Ovary (tissue), 9 donors: ENCODE measurements around the gene NKX2-2. TPM values are rescaled to one million over a fixed set of nuclear protein-coding genes. Genes with fewer than 3 reads are reported as not detected.

Source experiments
- DNase-seq, 5 donors: peaks; one replicate each; pipeline ENCODE4 v3.0.0-alpha.2; 2019 to 2020
- H3K27ac ChIP-seq, 2 donors: fragments of 200-600 bp; one replicate each; pipeline versions ENCODE4 v1.5.1 to v1.8.0; 2019 to 2022
- H3K27me3 ChIP-seq: fragments of 200-600 bp; one replicate; pipeline ENCODE4 v1.8.0; 2022
- H3K36me3 ChIP-seq: fragments of 200-600 bp; sonication (generic); one replicate; pipeline ENCODE4 v1.5.1; 2019
- H3K4me1 ChIP-seq: one replicate; pipeline ENCODE4 v1.8.1; 2013; ENCODE audit warnings: mild to moderate bottlenecking, moderate library complexity; ENCODE audit not compliant: insufficient read depth
- H3K4me3 ChIP-seq: fragments of 200-600 bp; sonication (generic); one replicate; pipeline ENCODE4 v1.5.1; 2017
- H3K9me3 ChIP-seq, 2 donors: fragments of 200-600 bp in 1 of 2; sonication (generic) in 1 of 2; one replicate each; pipeline versions ENCODE4 v1.5.1 to v1.8.1; 2013 to 2019; ENCODE audit warnings: mild to moderate bottlenecking in 1 of 2, moderate library complexity in 1 of 2
- EP300 ChIP-seq: sonication (generic); formaldehyde crosslinking; IDR thresholded peaks from one replicate; pipeline ENCODE4 v1.6.1; 2017; ENCODE audit warnings: antibody characterized with exemption
- POLR2A ChIP-seq: fragments of 450-650 bp; IDR thresholded peaks from one replicate; pipeline ENCODE4 v1.6.1; 2017; ENCODE audit warnings: antibody characterized with exemption, mild to moderate bottlenecking, moderate library complexity
- WGBS, 3 donors: extraction: QIAGEN DNeasy Blood & Tissue Kit in 1 of 3; methylation state at CpG; one replicate each; pipeline versions ENCODE4 v1.1.5 to v1.1.7; 2013 to 2017; 5-methylcytosine and 5-hydroxymethylcytosine counted together
- intact Hi-C, 4 donors: fragments of 100-400 bp; cut with DNase I; formaldehyde crosslinking; loops; one replicate each; pipeline versions ENCODE4 v1.11.0 to v1.15.1; 2022 to 2023
- polyA plus RNA-seq, 2 donors: library from polyadenylated mRNA; stranded (reverse); fragments of 200-250 nt in 1 of 2; fragments of 350-450 nt in 1 of 2; fragmentation: Illumina TruSeq in 1 of 2; extraction: RNeasy Lipid Tissue Mini Kit (QIAGEN cat#74804) in 1 of 2; gene quantifications; one replicate each; pipeline ENCODE4 v1.2.3, GENCODE V29; 2013 to 2014
- total RNA-seq, 7 donors: library from RNA; depleted of rRNA in 2 of 7; stranded (reverse); fragments of >200 nt in 2 of 7; fragmentation: NEBNext Ultra II Directional in 3 of 7; extraction: Animal tissue kit (Norgen Biotek cat#: 25700) in 3 of 7; gene quantifications; one replicate each; pipeline versions ENCODE4 v1.1.0 to v1.2.4, GENCODE V29; 2016 to 2023
- TF ChIP-seq, protein P1 (sequence below), 3 donors: fragments of 450-650 bp in 2 of 3; fragments of 200-600 bp in 1 of 3; IDR thresholded peaks; one replicate each; pipeline versions ENCODE4 v1.5.1 to v1.8.0; 2016 to 2022; ENCODE audit warnings: antibody characterized with exemption in 3 of 3, mild to moderate bottlenecking in 1 of 3
- donor health status: DM: no; HTN: no; CAD: no; lungs with moderate emphysema.
- donor health status: DM: no; HTN: no; CAD: no.
- donor health status: Bipolar disorder and iron deficiency.
- donor health status: DM: yes; HTN: yes; CAD: no.
- donor health status: DM: no; HTN: no; CAD: no.
- donor health status: DM: yes; HTN: yes; CAD: no.

NKX2-2 gene
- total and polyA plus RNA-seq, 9 donors, result not detected

DNA sequence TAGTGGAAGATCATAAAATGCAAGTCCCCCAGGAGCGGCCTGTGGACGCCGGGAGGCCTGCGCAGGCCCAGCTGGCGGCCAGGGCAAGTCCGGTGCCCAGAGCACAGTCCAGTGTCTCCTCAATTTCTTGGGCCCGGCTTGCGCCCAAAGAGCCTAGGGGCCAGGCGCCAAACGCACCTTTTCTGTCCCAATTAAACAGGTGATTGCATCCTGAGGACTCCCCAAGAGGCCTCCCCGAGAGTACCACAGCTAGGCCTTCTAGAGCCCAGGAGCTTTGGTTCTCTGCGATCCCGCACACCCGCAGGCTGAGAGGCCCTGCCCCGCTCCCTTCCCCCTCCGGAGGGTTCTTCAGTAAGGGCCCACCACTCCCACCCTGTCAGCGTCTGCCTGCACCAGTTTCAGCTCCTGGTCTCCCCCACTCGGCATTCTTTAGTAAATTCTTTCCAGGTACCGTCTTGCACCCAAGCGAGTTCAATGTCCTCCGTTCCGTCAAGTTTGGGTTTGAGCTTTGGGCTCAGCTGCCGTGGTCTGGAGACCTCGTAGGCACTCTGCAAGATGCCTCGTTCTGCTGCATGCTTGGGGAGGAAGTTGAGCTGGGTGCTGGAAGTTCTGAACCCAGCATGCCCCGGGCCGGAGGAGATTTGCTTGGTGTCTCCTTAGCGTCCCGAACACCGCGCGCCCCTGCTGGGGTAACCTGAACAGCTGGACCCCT is 3.9 kb upstream of the NKX2-2 start:
- WGBS, 3 donors, result 3 to 4% (median 4%) methylated on average over 32 of the region's 32 CpGs
- DNase-seq, result no peak
- Histone ChIP-seq H3K27ac (no peak overlapping the region), H3K27me3 (no peaks in the 10 kb centered on the region), H3K4me3 (no peak overlapping the region), H3K36me3 (no peaks in the 10 kb centered on the region), H3K9me3 (no peaks in the 10 kb centered on the region), H3K4me1 (peaks cover 2% of the 10 kb centered on the region)
- intact Hi-C loops, result no loop called here
- no peak for TF ChIP-seq POLR2A
- TF ChIP-seq EP300, result no peak
- TF ChIP-seq, protein P1, sequence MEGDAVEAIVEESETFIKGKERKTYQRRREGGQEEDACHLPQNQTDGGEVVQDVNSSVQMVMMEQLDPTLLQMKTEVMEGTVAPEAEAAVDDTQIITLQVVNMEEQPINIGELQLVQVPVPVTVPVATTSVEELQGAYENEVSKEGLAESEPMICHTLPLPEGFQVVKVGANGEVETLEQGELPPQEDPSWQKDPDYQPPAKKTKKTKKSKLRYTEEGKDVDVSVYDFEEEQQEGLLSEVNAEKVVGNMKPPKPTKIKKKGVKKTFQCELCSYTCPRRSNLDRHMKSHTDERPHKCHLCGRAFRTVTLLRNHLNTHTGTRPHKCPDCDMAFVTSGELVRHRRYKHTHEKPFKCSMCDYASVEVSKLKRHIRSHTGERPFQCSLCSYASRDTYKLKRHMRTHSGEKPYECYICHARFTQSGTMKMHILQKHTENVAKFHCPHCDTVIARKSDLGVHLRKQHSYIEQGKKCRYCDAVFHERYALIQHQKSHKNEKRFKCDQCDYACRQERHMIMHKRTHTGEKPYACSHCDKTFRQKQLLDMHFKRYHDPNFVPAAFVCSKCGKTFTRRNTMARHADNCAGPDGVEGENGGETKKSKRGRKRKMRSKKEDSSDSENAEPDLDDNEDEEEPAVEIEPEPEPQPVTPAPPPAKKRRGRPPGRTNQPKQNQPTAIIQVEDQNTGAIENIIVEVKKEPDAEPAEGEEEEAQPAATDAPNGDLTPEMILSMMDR (IDR thresholded peaks at IDR 0.05), result no peak

DNA sequence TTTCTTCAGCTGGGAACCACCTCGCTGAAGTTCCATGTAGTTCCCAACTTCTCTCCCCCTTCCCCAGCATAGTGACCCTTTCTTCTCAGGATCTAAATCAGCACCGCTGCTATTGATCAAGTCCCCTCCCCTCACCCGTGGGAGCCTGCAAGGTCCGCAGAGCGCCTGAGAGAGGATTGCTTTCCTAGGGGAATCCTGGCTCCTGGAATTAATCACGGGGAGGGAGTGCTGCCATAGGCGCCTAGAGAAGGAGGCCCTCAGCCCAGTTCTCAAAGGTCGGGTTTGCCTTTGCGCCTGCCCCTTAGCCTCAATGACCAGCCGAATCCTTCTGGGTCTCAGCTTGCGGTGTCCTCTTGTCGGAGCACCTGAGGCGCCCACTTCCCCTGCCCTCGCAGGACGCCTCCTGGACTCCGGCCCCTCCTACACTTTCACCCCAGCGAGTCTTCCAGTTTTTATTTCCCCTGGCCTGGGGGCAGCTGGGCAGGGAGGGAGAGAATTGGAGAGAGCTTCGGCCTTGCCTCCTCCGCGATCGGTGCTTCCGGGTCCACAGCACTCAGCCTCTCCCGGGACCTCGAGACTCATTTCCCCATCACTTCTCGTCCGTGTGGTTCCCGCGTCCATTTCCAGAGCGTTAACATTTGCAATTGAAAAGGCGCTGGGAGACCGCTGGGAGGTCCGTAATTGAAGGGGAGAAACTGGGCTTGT is 3.1 kb upstream of the NKX2-2 start:
- intact Hi-C loops, result no loop called here
- Histone ChIP-seq H3K36me3 (no peaks in the 10 kb centered on the region), H3K27me3 (no peaks in the 10 kb centered on the region), H3K4me1 (peaks cover 5% of the 10 kb centered on the region), H3K27ac (no peak overlapping the region), H3K9me3 (no peaks in the 10 kb centered on the region), H3K4me3 (no peak overlapping the region)
- no peak for DNase-seq
- WGBS, 3 donors, result 2 to 3% (median 3%) methylated on average over 32 of the region's 32 CpGs
- TF ChIP-seq POLR2A (no peak), EP300 (no peak)
- TF ChIP-seq, protein P1 (IDR thresholded peaks at IDR 0.05), result no peak

DNA sequence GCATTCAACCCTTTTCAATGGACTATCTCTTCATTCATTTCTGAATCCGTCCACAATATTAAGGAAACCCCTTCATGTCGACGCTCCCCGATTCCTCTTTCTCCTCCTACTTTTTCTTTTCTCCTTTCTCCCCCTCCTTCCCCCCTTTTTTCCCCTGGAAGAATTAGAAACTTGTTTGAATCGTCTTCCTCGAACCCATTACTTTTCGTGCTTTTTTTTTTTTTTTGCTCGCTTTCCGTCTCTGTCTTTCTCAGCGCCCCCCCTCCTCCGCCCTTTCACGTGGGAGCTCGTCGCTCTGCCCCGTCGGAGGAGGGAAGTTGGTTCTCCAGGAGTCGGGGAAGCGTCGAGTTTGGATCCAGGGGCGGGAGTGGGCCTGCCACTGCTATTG is 2.3 kb upstream of the NKX2-2 start:
- WGBS, 3 donors, result 2 to 3% (median 3%) methylated on average over 20 of the region's 20 CpGs
- intact Hi-C loops, result no loop called here
- H3K9me3 ChIP-seq, result no peaks in the 10 kb centered on the region
- peaks cover 3% of the 10 kb centered on the region for H3K27me3 ChIP-seq
- peaks cover 7% of the 10 kb centered on the region for H3K4me1 ChIP-seq
- no peak overlapping the region for H3K4me3 ChIP-seq
- TF ChIP-seq, protein P1 (IDR thresholded peaks at IDR 0.05), result no peak
- TF ChIP-seq EP300 (no peak), POLR2A (no peak)
- no peaks in the 10 kb centered on the region for H3K36me3 ChIP-seq
- no peak overlapping the region for H3K27ac ChIP-seq
- no peak for DNase-seq

DNA sequence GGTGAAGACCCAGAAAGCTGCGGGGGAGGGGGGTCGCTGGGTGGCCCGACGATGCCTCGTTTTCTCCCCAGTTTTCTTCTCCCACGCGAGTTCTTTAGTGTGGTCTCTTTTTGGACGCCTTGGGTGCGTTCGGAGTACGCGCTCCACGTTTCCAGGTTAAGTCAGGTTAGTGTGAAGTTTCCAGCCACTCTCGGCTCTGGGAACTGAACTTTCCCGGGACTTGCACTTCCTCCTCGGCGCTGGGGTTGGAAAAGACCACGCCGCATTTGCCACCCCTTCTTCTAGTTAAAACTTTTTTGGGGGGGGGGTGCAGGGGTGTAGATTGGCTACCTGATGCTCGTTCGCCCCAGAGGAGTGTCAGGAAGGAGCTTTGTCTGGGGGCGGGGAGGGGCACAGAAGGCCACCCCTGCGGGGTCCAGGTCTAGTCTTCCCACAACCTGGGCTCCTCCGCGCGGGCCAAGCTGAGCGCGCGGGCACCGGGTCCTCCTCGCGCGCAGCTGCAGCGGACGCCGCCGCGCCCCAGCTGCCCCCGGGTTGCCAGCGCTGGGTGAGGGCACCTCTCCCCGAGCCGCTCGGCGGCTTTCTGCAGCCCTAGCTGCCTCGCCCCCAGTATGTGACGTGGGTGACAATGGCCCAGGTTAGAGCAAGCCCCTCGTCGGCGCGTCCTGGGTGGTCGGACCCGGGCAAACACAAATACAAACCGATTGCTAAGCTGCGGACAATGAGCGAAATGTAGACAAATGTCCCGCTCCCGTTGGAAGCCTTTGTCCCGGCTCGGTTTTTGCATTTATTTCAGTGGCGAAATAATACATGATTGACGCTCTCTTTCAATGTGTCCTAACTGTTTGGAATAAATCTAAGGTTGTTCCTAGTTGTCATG is 1.7 kb upstream of the NKX2-2 start:
- no peak for DNase-seq
- Histone ChIP-seq H3K36me3 (no peaks in the 10 kb centered on the region), H3K9me3 (no peaks in the 10 kb centered on the region), H3K27me3 (peaks cover 3% of the 10 kb centered on the region), H3K27ac (no peak overlapping the region), H3K4me3 (no peak overlapping the region), H3K4me1 (peaks cover 7% of the 10 kb centered on the region)
- intact Hi-C loops, result no loop called here
- TF ChIP-seq EP300, result no peak
- TF ChIP-seq, protein P1 (IDR thresholded peaks at IDR 0.05), result no peak
- TF ChIP-seq POLR2A, result no peak
- WGBS, 3 donors, result 2 to 3% (median 3%) methylated on average over 58 to 61 of the region's 61 CpGs
